ENCODE measurements around the gene COL5A3.
A peak's percentile ranks its signal among the peaks of the same experiment; 100 is the strongest.
"Not testable (repeated sequence)": the region's sequence is repeated elsewhere in the genome, so short reads cannot be mapped to it uniquely, and the experiment has no call there.

Gene COL5A3

GRCh38 chr19:9934132-9934950 is 76.0 kb downstream of the COL5A3 start:
- DNase-seq = peak; percentile 41

GRCh38 chr19:9932835-9933234 is 77.5 kb downstream of the COL5A3 start:
- DNase-seq = no peak

- DNase-seq = no peak
Observed at GRCh38 chr19:9931629-9932028, 78.7 kb downstream of the COL5A3 start.

- DNase-seq = no peak
Observed at GRCh38 chr19:9923440-9923839, 86.9 kb downstream of the COL5A3 start.

- not testable (repeated sequence) for DNase-seq
Observed at GRCh38 chr19:9922782-9923379, 87.4 kb downstream of the COL5A3 start.

- peak; percentile 21 for DNase-seq
Observed at GRCh38 chr19:9917321-9917720, 93.0 kb downstream of the COL5A3 start.

GRCh38 chr19:9916719-9917118 is 93.6 kb downstream of the COL5A3 start:
- no peak for DNase-seq

GRCh38 chr19:9914315-9915207 is 95.7 kb downstream of the COL5A3 start:
- peak; percentile 74 for DNase-seq

GRCh38 chr19:9914001-9914314 is 96.3 kb downstream of the COL5A3 start:
- no peak for DNase-seq

- peak; percentile 27 for DNase-seq
Observed at GRCh38 chr19:9913237-9914000, 96.9 kb downstream of the COL5A3 start.

GRCh38 chr19:9912551-9913236 is 97.6 kb downstream of the COL5A3 start:
- no peak for DNase-seq

- DNase-seq = no peak
Observed at GRCh38 chr19:9911524-9912185, 98.6 kb downstream of the COL5A3 start.

- DNase-seq = no peak
Observed at GRCh38 chr19:9910625-9911024, 99.7 kb downstream of the COL5A3 start.

All from NCI-H2171 (cell line).